ENCODE results near the gene CTSH. TPM values are rescaled to one million over a fixed set of nuclear protein-coding genes. Genes with fewer than 3 reads are reported as not detected.
"Not testable (repeated sequence)": the region's sequence is repeated elsewhere in the genome, so short reads cannot be mapped to it uniquely, and the experiment has no call there.

The CTSH gene
- total RNA-seq, 1 donor from 2014 or later, result 5.7 TPM

DNA sequence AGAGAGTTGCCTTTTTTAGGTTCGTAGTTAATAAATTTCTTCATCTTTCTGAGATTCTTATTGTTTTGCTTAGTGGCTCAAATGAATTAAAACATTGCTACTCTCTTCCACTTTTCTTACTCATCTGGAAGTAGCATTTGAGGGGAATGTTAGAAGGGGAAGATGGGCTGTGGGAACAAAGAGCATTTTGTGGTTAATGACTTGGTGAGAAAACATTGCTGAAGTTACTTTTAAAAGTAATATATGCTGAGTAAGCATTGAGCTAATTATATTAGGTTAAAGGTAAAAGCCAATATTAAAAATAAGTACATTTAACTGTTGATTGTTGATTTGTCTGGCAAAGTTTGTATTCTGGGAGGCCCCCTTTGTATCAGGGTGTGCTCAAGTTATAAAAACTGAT lies 66.5 kb downstream of the CTSH start:
- Mint-ChIP-seq H3K36me3 (ENCODE audit: low read depth, unreplicated experiment) (peaks cover 8% of the 10 kb centered on the region), H3K27ac (ENCODE audit: unreplicated experiment) (peak overlapping the region; percentile 74), H3K27me3 (ENCODE audit: low read depth, unreplicated experiment) (no peaks in the 10 kb centered on the region), H3K9me3 (ENCODE audit: unreplicated experiment) (no peaks in the 10 kb centered on the region), H3K4me1 (ENCODE audit: low read depth, unreplicated experiment) (peaks cover 44% of the 10 kb centered on the region), H3K4me3 (ENCODE audit: unreplicated experiment) (peak overlapping the region; percentile 76)
- peaks cover 15% of the 10 kb centered on the region for H3K36me3 ChIP-seq (ENCODE audit: insufficient read depth, low read length)
- DNase-seq (ENCODE audit: low read depth), result peak; percentile 78
- no peak for FAIRE-seq
- H4K20me1 ChIP-seq (ENCODE audit: insufficient read depth, low read length), result peaks cover 98% of the 10 kb centered on the region
- peaks cover 100% of the 10 kb centered on the region for H3K79me2 ChIP-seq (ENCODE audit: insufficient read depth, low read length)
- H3K9ac ChIP-seq (ENCODE audit: low read length), result peak overlapping the region; percentile 24
- H2AFZ ChIP-seq (ENCODE audit: low read depth, low read length), result no peak overlapping the region
- H3K27ac ChIP-seq (ENCODE audit: low read depth, low read length), result peak overlapping the region; percentile 41
- H3K27me3 ChIP-seq (ENCODE audit: insufficient read depth, low read length), result no peaks in the 10 kb centered on the region
- peak overlapping the region; percentile 84 for H3K4me2 ChIP-seq (ENCODE audit: low read length)
- peak overlapping the region; percentile 37 for H3K4me3 ChIP-seq (ENCODE audit: insufficient read depth, low read depth, low read length)
- H3K9me3 ChIP-seq (ENCODE audit: insufficient read depth, low read depth, low read length), result no peaks in the 10 kb centered on the region
- peaks cover 37% of the 10 kb centered on the region for H3K4me1 ChIP-seq (ENCODE audit: insufficient read depth, low read length)
- no peak for TF ChIP-seq EZH2 (IDR thresholded peaks at IDR 0.05; ENCODE audit: insufficient read depth, low read length)
- TF ChIP-seq, protein P1, sequence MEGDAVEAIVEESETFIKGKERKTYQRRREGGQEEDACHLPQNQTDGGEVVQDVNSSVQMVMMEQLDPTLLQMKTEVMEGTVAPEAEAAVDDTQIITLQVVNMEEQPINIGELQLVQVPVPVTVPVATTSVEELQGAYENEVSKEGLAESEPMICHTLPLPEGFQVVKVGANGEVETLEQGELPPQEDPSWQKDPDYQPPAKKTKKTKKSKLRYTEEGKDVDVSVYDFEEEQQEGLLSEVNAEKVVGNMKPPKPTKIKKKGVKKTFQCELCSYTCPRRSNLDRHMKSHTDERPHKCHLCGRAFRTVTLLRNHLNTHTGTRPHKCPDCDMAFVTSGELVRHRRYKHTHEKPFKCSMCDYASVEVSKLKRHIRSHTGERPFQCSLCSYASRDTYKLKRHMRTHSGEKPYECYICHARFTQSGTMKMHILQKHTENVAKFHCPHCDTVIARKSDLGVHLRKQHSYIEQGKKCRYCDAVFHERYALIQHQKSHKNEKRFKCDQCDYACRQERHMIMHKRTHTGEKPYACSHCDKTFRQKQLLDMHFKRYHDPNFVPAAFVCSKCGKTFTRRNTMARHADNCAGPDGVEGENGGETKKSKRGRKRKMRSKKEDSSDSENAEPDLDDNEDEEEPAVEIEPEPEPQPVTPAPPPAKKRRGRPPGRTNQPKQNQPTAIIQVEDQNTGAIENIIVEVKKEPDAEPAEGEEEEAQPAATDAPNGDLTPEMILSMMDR (IDR thresholded peaks at IDR 0.05; ENCODE audit: insufficient read depth, low read depth, low read length), result no peak

DNA sequence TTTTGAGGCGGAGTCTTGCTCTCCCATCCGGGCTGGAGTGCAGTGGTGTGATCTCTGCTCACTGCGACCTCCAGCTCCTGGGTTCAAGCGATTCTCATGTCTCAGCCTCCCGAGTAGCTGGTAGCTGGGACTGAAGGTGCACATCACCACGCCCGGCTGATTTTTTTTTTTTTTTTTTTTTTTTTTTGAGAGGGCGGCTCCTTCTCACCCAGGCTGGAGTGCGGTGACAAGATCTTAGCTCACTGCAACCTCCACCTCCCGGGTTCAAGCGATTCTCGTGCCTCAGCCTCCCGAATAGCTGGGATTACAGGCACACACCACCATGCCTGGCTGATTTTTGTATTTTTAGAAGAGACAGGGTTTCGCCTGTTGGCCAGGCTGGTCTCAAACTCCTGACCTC lies 67.9 kb downstream of the CTSH start:
- H3K9me3 ChIP-seq (ENCODE audit: insufficient read depth, low read depth, low read length); H3K9me3 Mint-ChIP-seq (ENCODE audit: unreplicated experiment); H3K27me3 Mint-ChIP-seq (ENCODE audit: low read depth, unreplicated experiment); H3K4me3 ChIP-seq (ENCODE audit: insufficient read depth, low read depth, low read length); H3K27me3 ChIP-seq (ENCODE audit: insufficient read depth, low read length); H3K27ac ChIP-seq (ENCODE audit: low read depth, low read length); H3K36me3 ChIP-seq (ENCODE audit: insufficient read depth, low read length); FAIRE-seq; H3K36me3 Mint-ChIP-seq (ENCODE audit: low read depth, unreplicated experiment); H3K9ac ChIP-seq (ENCODE audit: low read length); DNase-seq (ENCODE audit: low read depth); H3K4me3 Mint-ChIP-seq (ENCODE audit: unreplicated experiment); H2AFZ ChIP-seq (ENCODE audit: low read depth, low read length): not testable (repeated sequence)
- Histone ChIP-seq H3K79me2 (ENCODE audit: insufficient read depth, low read length) (peaks cover 91% of the 10 kb centered on the region), H4K20me1 (ENCODE audit: insufficient read depth, low read length) (peaks cover 84% of the 10 kb centered on the region), H3K4me2 (ENCODE audit: low read length) (peak overlapping the region; percentile 84), H3K4me1 (ENCODE audit: insufficient read depth, low read length) (peaks cover 42% of the 10 kb centered on the region)
- peak overlapping the region; percentile 6 for H3K27ac Mint-ChIP-seq (ENCODE audit: unreplicated experiment)
- H3K4me1 Mint-ChIP-seq (ENCODE audit: low read depth, unreplicated experiment), result peaks cover 44% of the 10 kb centered on the region

DNA sequence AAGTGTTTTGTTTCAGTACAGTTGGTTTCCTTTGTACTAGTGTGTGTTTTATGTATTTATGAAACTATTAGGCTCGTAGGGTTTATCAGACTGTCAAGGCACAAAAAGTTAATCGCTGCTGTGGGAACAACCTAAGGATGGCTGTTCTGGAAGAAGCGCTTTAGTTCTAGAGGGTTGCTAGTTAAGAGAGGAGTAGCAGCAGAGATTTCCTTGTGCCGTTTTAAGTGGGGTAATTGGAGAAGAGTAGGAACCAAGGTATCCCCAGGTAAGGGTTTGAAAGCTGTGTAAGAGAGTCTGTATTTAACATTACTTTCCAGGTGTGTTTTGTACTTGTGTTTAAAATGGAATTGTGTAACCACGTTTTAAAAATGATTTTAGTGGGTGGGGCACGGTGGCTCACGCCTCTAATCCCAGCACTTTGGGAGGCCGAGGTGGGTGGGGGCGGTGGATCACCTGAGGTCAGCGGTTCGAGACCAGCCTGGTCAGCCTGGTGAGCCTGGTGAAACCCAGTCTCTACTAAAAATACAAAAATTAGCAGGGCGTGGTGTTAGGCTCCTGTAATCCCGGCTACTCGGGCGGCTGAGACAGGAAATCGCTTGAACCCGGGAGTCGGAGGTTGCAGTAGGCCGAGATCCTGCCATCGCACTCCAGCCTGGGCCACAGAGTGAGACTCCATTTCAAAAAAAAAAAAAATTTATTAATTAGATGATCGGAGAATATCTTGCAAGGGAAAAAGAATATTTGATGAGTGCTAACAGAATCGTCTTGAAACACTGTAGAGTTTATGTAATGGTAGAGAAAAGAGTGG lies 69.5 kb downstream of the CTSH start:
- H3K27ac ChIP-seq (ENCODE audit: low read depth, low read length), result peak overlapping the region; percentile 100
- peaks cover 40% of the 10 kb centered on the region for H3K4me1 ChIP-seq (ENCODE audit: insufficient read depth, low read length)
- peaks cover 75% of the 10 kb centered on the region for H3K79me2 ChIP-seq (ENCODE audit: insufficient read depth, low read length)
- H4K20me1 ChIP-seq (ENCODE audit: insufficient read depth, low read length), result peaks cover 68% of the 10 kb centered on the region
- Mint-ChIP-seq H3K36me3 (ENCODE audit: low read depth, unreplicated experiment) (peaks cover 3% of the 10 kb centered on the region), H3K4me3 (ENCODE audit: unreplicated experiment) (peak overlapping the region; percentile 99), H3K27ac (ENCODE audit: unreplicated experiment) (peak overlapping the region; percentile 100), H3K4me1 (ENCODE audit: low read depth, unreplicated experiment) (peaks cover 32% of the 10 kb centered on the region), H3K9me3 (ENCODE audit: unreplicated experiment) (no peaks in the 10 kb centered on the region), H3K27me3 (ENCODE audit: low read depth, unreplicated experiment) (no peaks in the 10 kb centered on the region)
- TF ChIP-seq, protein P1 (IDR thresholded peaks at IDR 0.05; ENCODE audit: insufficient read depth, low read depth, low read length), result no peak
- no peak for TF ChIP-seq EZH2 (IDR thresholded peaks at IDR 0.05; ENCODE audit: insufficient read depth, low read length)
- peak overlapping the region; percentile 100 for H3K9ac ChIP-seq (ENCODE audit: low read length)
- H3K4me3 ChIP-seq (ENCODE audit: insufficient read depth, low read depth, low read length), result peak overlapping the region; percentile 95
- H3K27me3 ChIP-seq (ENCODE audit: insufficient read depth, low read length), result no peaks in the 10 kb centered on the region
- H3K9me3 ChIP-seq (ENCODE audit: insufficient read depth, low read depth, low read length), result no peaks in the 10 kb centered on the region
- no peaks in the 10 kb centered on the region for H3K36me3 ChIP-seq (ENCODE audit: insufficient read depth, low read length)
- no peak overlapping the region for H2AFZ ChIP-seq (ENCODE audit: low read depth, low read length)
- peak overlapping the region; percentile 84 for H3K4me2 ChIP-seq (ENCODE audit: low read length)
- no peak for DNase-seq (ENCODE audit: low read depth)
- no peak for FAIRE-seq

All from astrocyte (in vitro differentiated cells and primary cell).